Osteocyte (in vitro differentiated cells): ENCODE data around the gene CHST3. TPM values are rescaled to one million over a fixed set of nuclear protein-coding genes. Genes with fewer than 3 reads are reported as not detected.

ENCODE experiments used
- DNase-seq: peaks from one replicate; pipeline ENCODE4 v3.0.0; 2021; ENCODE audit warnings: mixed read lengths; ENCODE audit not compliant: unreplicated experiment; ENCODE audit errors: extremely low spot score
- H3K27ac Mint-ChIP-seq: one replicate; pipeline ENCODE4 v1.8.0; 2021; ENCODE audit warnings: mild to moderate bottlenecking, mixed read lengths; ENCODE audit not compliant: unreplicated experiment
- H3K27me3 Mint-ChIP-seq: one replicate; pipeline ENCODE4 v1.8.0; 2021; ENCODE audit warnings: mixed read lengths; ENCODE audit not compliant: unreplicated experiment
- H3K36me3 Mint-ChIP-seq: one replicate; pipeline ENCODE4 v1.8.0; 2021; ENCODE audit warnings: mixed read lengths; ENCODE audit not compliant: unreplicated experiment
- H3K4me1 Mint-ChIP-seq: one replicate; pipeline ENCODE4 v1.8.0; 2021; ENCODE audit warnings: mixed read lengths; ENCODE audit not compliant: unreplicated experiment
- H3K4me3 Mint-ChIP-seq: one replicate; pipeline ENCODE4 v1.8.0; 2021; ENCODE audit warnings: mild to moderate bottlenecking, moderate library complexity, mixed read lengths; ENCODE audit not compliant: unreplicated experiment
- H3K9me3 Mint-ChIP-seq: one replicate; pipeline ENCODE4 v1.8.0; 2021; ENCODE audit warnings: mixed read lengths; ENCODE audit not compliant: unreplicated experiment
- total RNA-seq: library from RNA; stranded (reverse); gene quantifications from 2 replicates; pipeline ENCODE4 v1.2.1, GENCODE V29; 2021
- TF ChIP-seq, protein P1 (sequence below): fragments of 200-600 bp; sonication (generic); IDR thresholded peaks from 2 replicates; pipeline ENCODE4 v1.5.0; 2021; ENCODE audit warnings: antibody characterized with exemption, mild to moderate bottlenecking, moderate library complexity

Gene CHST3
- total RNA-seq, 1 donor from 2014 or later = 35.0 TPM

DNA sequence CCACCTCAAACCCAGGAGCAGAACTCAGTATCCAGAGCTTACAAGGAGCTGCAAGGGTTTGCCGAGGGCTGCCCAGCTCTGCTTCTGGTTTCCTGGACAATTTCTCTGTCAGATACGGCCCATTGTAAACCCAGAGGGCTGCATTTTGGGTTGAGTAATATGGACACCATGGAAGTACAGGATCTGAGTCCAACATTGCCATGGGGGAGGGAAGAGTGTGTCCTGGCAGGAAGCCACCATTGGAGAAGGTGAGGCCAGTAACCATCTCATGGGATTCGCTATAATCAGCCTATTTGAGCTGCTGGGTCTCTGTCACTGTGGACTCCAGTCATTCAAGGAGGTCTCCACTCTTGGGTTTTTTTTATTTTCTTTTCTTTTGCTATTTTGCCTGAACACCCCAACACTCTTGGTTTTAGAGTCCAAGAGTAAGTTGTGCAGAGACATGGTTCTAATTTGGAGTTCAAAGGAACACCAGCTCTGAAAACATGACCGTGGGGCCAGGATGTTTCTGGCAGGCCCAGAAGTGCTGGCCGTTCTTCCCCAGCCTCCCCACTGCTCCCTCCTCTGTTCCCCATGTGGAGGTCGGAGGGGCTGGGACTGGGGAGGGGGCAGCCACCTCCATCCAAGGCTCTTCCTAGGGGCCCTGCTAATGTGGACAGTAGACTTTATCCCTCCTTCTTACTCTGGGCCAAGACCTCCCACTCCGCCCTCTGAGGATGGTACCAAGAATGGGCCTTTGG lies 46.2 kb downstream of the CHST3 start:
- peaks cover 43% of the 10 kb centered on the region for H3K4me1 Mint-ChIP-seq
- H3K27ac Mint-ChIP-seq = peak overlapping the region; percentile 98
- no peak for DNase-seq
- TF ChIP-seq, protein P1, sequence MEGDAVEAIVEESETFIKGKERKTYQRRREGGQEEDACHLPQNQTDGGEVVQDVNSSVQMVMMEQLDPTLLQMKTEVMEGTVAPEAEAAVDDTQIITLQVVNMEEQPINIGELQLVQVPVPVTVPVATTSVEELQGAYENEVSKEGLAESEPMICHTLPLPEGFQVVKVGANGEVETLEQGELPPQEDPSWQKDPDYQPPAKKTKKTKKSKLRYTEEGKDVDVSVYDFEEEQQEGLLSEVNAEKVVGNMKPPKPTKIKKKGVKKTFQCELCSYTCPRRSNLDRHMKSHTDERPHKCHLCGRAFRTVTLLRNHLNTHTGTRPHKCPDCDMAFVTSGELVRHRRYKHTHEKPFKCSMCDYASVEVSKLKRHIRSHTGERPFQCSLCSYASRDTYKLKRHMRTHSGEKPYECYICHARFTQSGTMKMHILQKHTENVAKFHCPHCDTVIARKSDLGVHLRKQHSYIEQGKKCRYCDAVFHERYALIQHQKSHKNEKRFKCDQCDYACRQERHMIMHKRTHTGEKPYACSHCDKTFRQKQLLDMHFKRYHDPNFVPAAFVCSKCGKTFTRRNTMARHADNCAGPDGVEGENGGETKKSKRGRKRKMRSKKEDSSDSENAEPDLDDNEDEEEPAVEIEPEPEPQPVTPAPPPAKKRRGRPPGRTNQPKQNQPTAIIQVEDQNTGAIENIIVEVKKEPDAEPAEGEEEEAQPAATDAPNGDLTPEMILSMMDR = no peak
- no peaks in the 10 kb centered on the region for H3K27me3 Mint-ChIP-seq
- H3K36me3 Mint-ChIP-seq = peaks cover 13% of the 10 kb centered on the region
- H3K9me3 Mint-ChIP-seq = no peaks in the 10 kb centered on the region
- no peak overlapping the region for H3K4me3 Mint-ChIP-seq

DNA sequence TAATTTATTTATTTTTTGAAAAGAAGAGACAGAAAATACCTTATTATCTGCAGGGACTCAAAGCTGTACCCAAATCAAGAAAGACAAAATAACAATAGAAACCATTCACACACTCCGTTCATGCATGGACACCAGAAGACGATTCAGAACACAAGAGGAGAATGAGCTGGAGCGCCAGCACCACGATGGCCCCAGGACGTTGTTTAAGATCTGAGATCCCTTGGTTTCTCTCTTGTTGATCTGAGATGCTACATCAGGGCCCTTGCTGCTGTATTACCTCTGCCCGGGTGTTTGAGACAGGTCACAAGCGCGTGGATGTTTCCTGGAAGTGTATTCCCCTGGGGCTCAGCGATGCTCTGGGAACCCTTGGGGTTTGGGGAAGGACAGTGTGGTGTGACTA lies 46.8 kb downstream of the CHST3 start:
- peak overlapping the region; percentile 98 for H3K27ac Mint-ChIP-seq
- no peak overlapping the region for H3K4me3 Mint-ChIP-seq
- TF ChIP-seq, protein P1 = no peak
- peaks cover 46% of the 10 kb centered on the region for H3K4me1 Mint-ChIP-seq
- no peaks in the 10 kb centered on the region for H3K9me3 Mint-ChIP-seq
- no peak for DNase-seq
- H3K36me3 Mint-ChIP-seq = peaks cover 13% of the 10 kb centered on the region
- H3K27me3 Mint-ChIP-seq = no peaks in the 10 kb centered on the region

DNA sequence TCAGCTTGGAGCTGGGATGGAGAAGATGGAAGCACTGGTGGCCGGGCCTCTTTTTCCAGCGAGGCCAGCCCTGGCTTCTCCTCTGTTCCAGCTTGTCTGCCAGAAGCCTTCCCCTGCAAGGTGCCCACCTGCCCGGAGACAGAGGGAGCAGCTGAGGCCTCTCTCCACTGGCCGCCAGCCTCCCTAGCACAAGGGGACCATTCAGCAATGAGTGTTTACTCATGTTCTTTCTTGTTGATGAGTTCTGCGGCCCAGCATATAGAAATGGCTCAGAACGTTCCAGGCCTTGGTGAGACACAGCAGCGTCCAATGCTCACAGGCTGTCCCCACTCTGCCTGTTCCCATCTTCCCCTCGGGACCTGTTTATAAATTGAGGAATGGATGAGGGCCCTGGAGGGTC lies 47.3 kb downstream of the CHST3 start:
- Mint-ChIP-seq H3K27ac (peak overlapping the region; percentile 98), H3K36me3 (peaks cover 13% of the 10 kb centered on the region), H3K4me1 (peaks cover 48% of the 10 kb centered on the region), H3K4me3 (no peak overlapping the region), H3K9me3 (no peaks in the 10 kb centered on the region), H3K27me3 (no peaks in the 10 kb centered on the region)
- DNase-seq = no peak
- TF ChIP-seq, protein P1 = no peak

DNA sequence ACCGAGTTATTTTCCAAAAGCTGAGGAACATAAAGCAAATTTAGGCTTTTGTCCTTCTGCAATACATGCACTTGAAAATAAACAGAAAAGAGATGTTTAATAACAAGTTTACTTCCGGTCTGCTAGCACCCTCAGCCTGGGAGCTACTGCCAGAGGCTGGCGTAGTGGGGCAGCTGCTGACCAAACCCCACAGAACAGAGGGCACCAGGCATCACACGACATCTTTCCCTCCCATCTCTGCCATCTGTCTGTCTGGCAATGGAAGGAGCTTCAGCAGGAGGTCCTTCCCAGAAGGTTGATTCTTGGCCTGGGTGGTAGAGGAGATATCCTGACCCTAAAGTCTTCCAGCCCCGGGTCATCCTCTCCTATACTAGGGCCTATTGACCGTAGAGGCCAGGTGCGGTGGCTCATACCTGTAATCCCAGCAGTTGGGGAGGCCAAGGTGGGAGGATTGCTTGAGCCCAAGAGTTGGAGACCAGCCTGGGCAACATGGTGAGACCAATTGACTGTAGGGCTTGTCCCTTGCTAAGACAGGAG lies 47.8 kb downstream of the CHST3 start:
- peaks cover 10% of the 10 kb centered on the region for H3K36me3 Mint-ChIP-seq
- no peak for DNase-seq
- no peaks in the 10 kb centered on the region for H3K9me3 Mint-ChIP-seq
- no peak overlapping the region for H3K4me3 Mint-ChIP-seq
- H3K4me1 Mint-ChIP-seq = peaks cover 49% of the 10 kb centered on the region
- H3K27me3 Mint-ChIP-seq = no peaks in the 10 kb centered on the region
- TF ChIP-seq, protein P1 = no peak
- no peak overlapping the region for H3K27ac Mint-ChIP-seq

DNA sequence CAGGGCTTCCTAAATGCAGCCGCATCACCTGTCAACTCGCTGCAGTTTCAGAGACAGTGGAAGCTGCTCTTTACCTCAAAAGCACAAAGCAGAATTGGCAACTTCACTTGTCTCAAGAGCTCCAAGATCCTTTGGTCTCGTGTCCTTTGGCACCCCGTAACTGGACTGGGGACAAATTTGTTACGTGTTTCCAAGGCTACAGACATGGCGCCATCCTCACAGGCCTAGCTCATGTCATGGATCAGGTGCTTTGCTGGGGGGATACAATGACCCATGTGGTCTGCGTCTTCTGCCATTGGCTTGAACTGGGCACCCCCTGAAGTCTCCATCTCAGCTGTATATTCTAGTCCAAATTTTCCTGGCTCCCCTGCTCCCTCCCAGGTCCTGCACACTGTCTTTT lies 48.6 kb downstream of the CHST3 start:
- no peak for DNase-seq
- H3K4me1 Mint-ChIP-seq = peaks cover 56% of the 10 kb centered on the region
- TF ChIP-seq, protein P1 = no peak
- no peaks in the 10 kb centered on the region for H3K27me3 Mint-ChIP-seq
- no peak overlapping the region for H3K27ac Mint-ChIP-seq
- peaks cover 8% of the 10 kb centered on the region for H3K36me3 Mint-ChIP-seq
- H3K4me3 Mint-ChIP-seq = no peak overlapping the region
- no peaks in the 10 kb centered on the region for H3K9me3 Mint-ChIP-seq
